ENCODE measurements around the gene RAP1GAP2.
"Not testable (repeated sequence)": the region's sequence is repeated elsewhere in the genome, so short reads cannot be mapped to it uniquely, and the experiment has no call there.

The RAP1GAP2 gene

GRCh38 chr17:3038941-3039340 is 242.7 kb downstream of the RAP1GAP2 start:
- no peak for TF ChIP-seq CTCF (IDR thresholded peaks at IDR 0.05; ENCODE audit: extremely low read depth, missing control alignments)
- no peak for DNase-seq (ENCODE audit: low spot score)

GRCh38 chr17:3039736-3040135 is 243.5 kb downstream of the RAP1GAP2 start:
- no peak for TF ChIP-seq CTCF (IDR thresholded peaks at IDR 0.05; ENCODE audit: extremely low read depth, missing control alignments)
- DNase-seq (ENCODE audit: low spot score): no peak

GRCh38 chr17:3040882-3041281 is 244.6 kb downstream of the RAP1GAP2 start:
- no peak for TF ChIP-seq CTCF (IDR thresholded peaks at IDR 0.05; ENCODE audit: extremely low read depth, missing control alignments)
- no peak for DNase-seq (ENCODE audit: low spot score)

GRCh38 chr17:3043737-3044365 is 247.6 kb downstream of the RAP1GAP2 start:
- peak; percentile 61 for TF ChIP-seq CTCF (IDR thresholded peaks at IDR 0.05; ENCODE audit: extremely low read depth, missing control alignments)
- DNase-seq (ENCODE audit: low spot score): no peak

- DNase-seq (ENCODE audit: low spot score): no peak
- TF ChIP-seq CTCF (IDR thresholded peaks at IDR 0.05; ENCODE audit: extremely low read depth, missing control alignments): no peak
Measured at GRCh38 chr17:3046753-3047152, 250.5 kb downstream of the RAP1GAP2 start.

GRCh38 chr17:3048727-3049471 is 252.7 kb downstream of the RAP1GAP2 start:
- peak; percentile 13 for TF ChIP-seq CTCF (IDR thresholded peaks at IDR 0.05; ENCODE audit: extremely low read depth, missing control alignments)
- DNase-seq (ENCODE audit: low spot score): peak; percentile 78

- no peak for TF ChIP-seq CTCF (IDR thresholded peaks at IDR 0.05; ENCODE audit: extremely low read depth, missing control alignments)
- no peak for DNase-seq (ENCODE audit: low spot score)
Measured at GRCh38 chr17:3049705-3050295, 253.6 kb downstream of the RAP1GAP2 start.

- not testable (repeated sequence) for DNase-seq (ENCODE audit: low spot score)
Measured at GRCh38 chr17:3054868-3055267, 258.6 kb downstream of the RAP1GAP2 start.

- DNase-seq (ENCODE audit: low spot score): not testable (repeated sequence)
Measured at GRCh38 chr17:3062824-3063377, 266.7 kb downstream of the RAP1GAP2 start.

- not testable (repeated sequence) for DNase-seq (ENCODE audit: low spot score)
Measured at GRCh38 chr17:3063507-3063906, 267.3 kb downstream of the RAP1GAP2 start, which contains the start of gene OR1D5. TSS of gene OR1D5 (minus strand) at chr17:3063607. CDS start at chr17:3063607, 0 bp downstream.

GRCh38 chr17:3065192-3065591 is 269.0 kb downstream of the RAP1GAP2 start:
- not testable (repeated sequence) for DNase-seq (ENCODE audit: low spot score)
